ENCODE data around the gene TMOD3.

The TMOD3 gene

DNA sequence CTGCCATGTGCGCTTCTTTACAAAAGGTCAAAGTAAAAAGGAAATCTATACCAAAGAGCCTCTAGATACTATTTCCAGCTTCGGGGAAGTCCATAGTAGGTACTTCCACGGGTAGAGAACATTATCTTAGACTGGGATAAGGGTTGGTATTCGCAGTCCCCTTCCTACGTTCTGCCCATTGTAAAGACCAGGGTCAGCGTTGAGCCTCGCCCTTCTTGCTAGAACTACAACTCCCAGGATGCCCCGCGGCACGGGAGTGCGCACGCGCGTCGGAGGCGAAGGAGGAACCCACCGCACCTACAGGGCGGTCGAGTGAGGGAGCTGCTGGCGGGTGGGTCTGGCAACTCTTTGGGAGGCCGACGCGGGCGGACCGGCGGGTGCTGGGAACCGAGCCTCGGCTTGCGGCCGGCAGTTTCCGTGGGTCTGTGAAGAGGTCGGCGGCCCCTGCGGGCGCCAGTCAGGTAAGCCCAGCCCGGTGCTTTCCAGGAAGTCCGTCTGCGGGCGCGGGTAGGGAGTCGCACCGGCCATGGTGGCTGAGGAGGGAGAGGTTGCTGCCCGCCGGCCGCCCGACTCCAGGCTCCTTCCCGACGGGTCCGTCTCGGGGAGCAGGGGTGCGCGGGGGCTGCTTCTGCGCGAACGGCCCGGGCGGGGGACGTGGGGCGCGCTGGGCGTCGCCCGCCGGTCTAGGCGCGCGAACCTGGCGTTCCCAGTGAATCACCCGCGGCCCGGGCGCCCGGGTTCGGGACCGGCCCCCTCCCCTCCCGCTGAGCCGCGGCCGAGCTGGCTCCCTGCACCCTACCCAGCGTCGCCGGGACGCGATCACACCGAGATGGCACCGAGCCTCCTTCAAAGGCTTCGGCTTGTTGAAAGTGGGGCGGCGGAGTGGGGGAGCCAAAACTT lies at the start of gene TMOD3:
TSS of gene TMOD3 (plus strand) at position 278 of the 900 bp plus-strand sequence. CDS start 33,232 bp downstream, outside the sequence.
- Histone ChIP-seq H3K36me3 (ENCODE audit: insufficient read depth) (no peaks in the 10 kb centered on the region), H3K4me2 (peak within 1 kb of the TSS; percentile 80), H3K4me1 (ENCODE audit: low read depth, poor library complexity, severe bottlenecking) (peaks cover 30% of the 10 kb centered on the region), H3K79me2 (ENCODE audit: insufficient read depth, low read depth) (peaks cover 45% of the 10 kb centered on the region), H3K27ac (peak within 1 kb of the TSS; percentile 54), H3K9ac (peak within 1 kb of the TSS; percentile 66; the same call in 1 of the 2 replicates), H3K27me3 (ENCODE audit: insufficient read depth, low read depth) (no peaks in the 10 kb centered on the region), H2AFZ (ENCODE audit: low read depth) (peak within 1 kb of the TSS; percentile 79), H3K4me3 (IDR thresholded peaks at IDR 0.05; ENCODE audit: insufficient read depth, low read depth, low read length) (no peak within 1 kb of the TSS), H4K20me1 (ENCODE audit: insufficient read depth) (no peaks in the 10 kb centered on the region)
- TF ChIP-seq, protein P1, sequence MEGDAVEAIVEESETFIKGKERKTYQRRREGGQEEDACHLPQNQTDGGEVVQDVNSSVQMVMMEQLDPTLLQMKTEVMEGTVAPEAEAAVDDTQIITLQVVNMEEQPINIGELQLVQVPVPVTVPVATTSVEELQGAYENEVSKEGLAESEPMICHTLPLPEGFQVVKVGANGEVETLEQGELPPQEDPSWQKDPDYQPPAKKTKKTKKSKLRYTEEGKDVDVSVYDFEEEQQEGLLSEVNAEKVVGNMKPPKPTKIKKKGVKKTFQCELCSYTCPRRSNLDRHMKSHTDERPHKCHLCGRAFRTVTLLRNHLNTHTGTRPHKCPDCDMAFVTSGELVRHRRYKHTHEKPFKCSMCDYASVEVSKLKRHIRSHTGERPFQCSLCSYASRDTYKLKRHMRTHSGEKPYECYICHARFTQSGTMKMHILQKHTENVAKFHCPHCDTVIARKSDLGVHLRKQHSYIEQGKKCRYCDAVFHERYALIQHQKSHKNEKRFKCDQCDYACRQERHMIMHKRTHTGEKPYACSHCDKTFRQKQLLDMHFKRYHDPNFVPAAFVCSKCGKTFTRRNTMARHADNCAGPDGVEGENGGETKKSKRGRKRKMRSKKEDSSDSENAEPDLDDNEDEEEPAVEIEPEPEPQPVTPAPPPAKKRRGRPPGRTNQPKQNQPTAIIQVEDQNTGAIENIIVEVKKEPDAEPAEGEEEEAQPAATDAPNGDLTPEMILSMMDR (conservative IDR thresholded peaks at IDR 0.05; ENCODE audit: low read depth, low read length): no peak

DNA sequence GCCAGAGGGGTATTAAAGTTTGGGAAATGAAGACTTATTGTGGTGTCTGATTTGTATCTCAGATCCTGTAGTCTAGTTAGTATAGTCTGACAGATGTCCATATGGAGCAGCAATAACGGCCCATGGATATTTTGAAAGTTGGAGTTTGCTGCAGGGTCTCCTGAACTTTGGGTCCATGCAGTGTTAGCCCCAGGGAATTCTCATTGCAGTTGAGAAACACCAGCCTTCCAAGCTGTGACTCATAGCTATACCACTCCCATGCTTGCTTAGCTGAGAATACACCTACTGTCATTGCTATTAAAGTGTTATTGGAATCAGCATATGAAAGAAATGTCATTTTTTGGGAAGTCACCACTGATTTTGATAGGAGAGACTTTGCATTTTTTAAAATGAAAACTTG lies 48.8 kb upstream of the TMOD3 start:
- H3K4me2 ChIP-seq: no peak overlapping the region

DNA sequence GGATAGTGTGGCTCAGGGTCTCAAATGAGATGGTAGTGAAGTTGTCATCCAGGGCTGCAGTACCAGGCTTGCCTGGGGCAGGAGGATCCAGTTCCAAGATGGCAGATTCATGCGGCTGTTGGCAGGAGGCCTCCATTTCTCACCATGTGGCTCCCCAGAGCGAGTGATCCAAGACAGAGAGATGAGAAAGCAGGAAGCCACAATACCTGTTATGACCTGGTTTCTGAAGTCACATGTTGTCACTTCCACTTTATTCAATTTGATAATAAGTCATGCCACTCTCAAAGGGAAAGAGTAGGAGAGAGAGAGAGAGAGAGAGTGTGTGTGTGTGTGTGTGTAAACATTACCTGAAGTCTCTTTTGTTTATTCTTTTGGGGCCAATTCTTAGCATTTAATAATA lies 47.9 kb upstream of the TMOD3 start:
- Histone ChIP-seq H4K20me1 (ENCODE audit: insufficient read depth) (no peaks in the 10 kb centered on the region), H3K36me3 (ENCODE audit: insufficient read depth) (no peaks in the 10 kb centered on the region)
- TF ChIP-seq, protein P1 (conservative IDR thresholded peaks at IDR 0.05; ENCODE audit: low read depth, low read length): no peak

More for the DNA sequence above, 48.8 kb upstream of the TMOD3 start:
- Histone ChIP-seq H3K36me3 (ENCODE audit: insufficient read depth) (no peaks in the 10 kb centered on the region), H4K20me1 (ENCODE audit: insufficient read depth) (no peaks in the 10 kb centered on the region), H2AFZ (ENCODE audit: low read depth) (no peak overlapping the region), H3K4me3 (IDR thresholded peaks at IDR 0.05; ENCODE audit: insufficient read depth, low read depth, low read length) (no peak overlapping the region), H3K79me2 (ENCODE audit: insufficient read depth, low read depth) (no peaks in the 10 kb centered on the region), H3K27ac (no peak overlapping the region), H3K9ac (no peak overlapping the region), H3K4me1 (ENCODE audit: low read depth, poor library complexity, severe bottlenecking) (no peaks in the 10 kb centered on the region), H3K27me3 (ENCODE audit: insufficient read depth, low read depth) (no peaks in the 10 kb centered on the region)
- TF ChIP-seq, protein P1 (conservative IDR thresholded peaks at IDR 0.05; ENCODE audit: low read depth, low read length): no peak

GRCh38 chr15:51782357-51782896 lies 47.0 kb upstream of the TMOD3 start:
- no peaks in the 10 kb centered on the region for H3K27me3 ChIP-seq (ENCODE audit: insufficient read depth, low read depth)
- H2AFZ ChIP-seq (ENCODE audit: low read depth): no peak overlapping the region
- H3K27ac ChIP-seq: no peak overlapping the region
- no peak overlapping the region for H3K4me3 ChIP-seq (IDR thresholded peaks at IDR 0.05; ENCODE audit: insufficient read depth, low read depth, low read length)
- H3K36me3 ChIP-seq (ENCODE audit: insufficient read depth): no peaks in the 10 kb centered on the region
- TF ChIP-seq, protein P1 (conservative IDR thresholded peaks at IDR 0.05; ENCODE audit: low read depth, low read length): no peak
- no peaks in the 10 kb centered on the region for H4K20me1 ChIP-seq (ENCODE audit: insufficient read depth)
- H3K4me1 ChIP-seq (ENCODE audit: low read depth, poor library complexity, severe bottlenecking): no peaks in the 10 kb centered on the region
- H3K4me2 ChIP-seq: no peak overlapping the region
- no peaks in the 10 kb centered on the region for H3K79me2 ChIP-seq (ENCODE audit: insufficient read depth, low read depth)
- H3K9ac ChIP-seq: no peak overlapping the region

More for the DNA sequence above, 47.9 kb upstream of the TMOD3 start:
- Histone ChIP-seq H3K4me2 (no peak overlapping the region), H3K27me3 (ENCODE audit: insufficient read depth, low read depth) (no peaks in the 10 kb centered on the region), H3K79me2 (ENCODE audit: insufficient read depth, low read depth) (no peaks in the 10 kb centered on the region), H3K4me1 (ENCODE audit: low read depth, poor library complexity, severe bottlenecking) (no peaks in the 10 kb centered on the region), H3K27ac (no peak overlapping the region), H3K4me3 (IDR thresholded peaks at IDR 0.05; ENCODE audit: insufficient read depth, low read depth, low read length) (no peak overlapping the region), H3K9ac (no peak overlapping the region), H2AFZ (ENCODE audit: low read depth) (no peak overlapping the region)

Measured in KMS-11 (cell line).